ENCODE results near the gene UGT1A8. TPM values are rescaled to one million over a fixed set of nuclear protein-coding genes. Genes with fewer than 3 reads are reported as not detected.

Gene UGT1A8
- total and polyA plus RNA-seq, 2 of the 4 experiments (the other 2 are of a cell fraction) = not detected

DNA sequence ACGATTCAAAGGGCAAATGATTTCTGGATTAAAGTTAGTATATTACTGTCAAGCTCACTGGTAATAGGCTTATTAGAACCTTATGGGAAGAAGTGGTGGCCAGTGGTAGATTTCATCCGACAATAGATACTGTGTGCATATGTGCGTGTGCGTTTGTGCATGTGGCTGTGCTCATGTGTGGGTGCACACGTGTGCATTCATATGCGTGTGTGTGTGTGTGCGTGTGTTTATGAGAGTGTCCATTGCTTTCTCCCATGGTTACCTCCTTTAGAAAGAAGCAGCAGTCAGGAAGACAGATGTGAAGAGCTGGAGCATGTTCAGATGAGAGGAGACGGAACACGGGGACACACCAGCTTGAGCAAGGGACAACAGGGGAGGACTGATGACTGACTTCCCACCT is 151.8 kb downstream of the UGT1A8 start:
- Histone ChIP-seq H4K20me1 (ENCODE audit: insufficient read depth, low read length) (no peaks in the 10 kb centered on the region), H3K4me1 (ENCODE audit: control insufficient read depth, insufficient read depth, low read length) (peaks cover 6% of the 10 kb centered on the region), H4K5ac (ENCODE audit: low read depth, low read length) (no peak overlapping the region), H3K18ac (ENCODE audit: low read depth, low read length) (no peak overlapping the region), H3K9me1 (ENCODE audit: insufficient read depth, low read length) (0 out of 2 replicates have a peak, but pooled peaks cover 5% of the 10 kb centered on the region), H3K14ac (replicated peaks; ENCODE audit: low read depth, low read length) (no peak overlapping the region), H2AFZ (replicated peaks; ENCODE audit: low read length, poor library complexity) (no peak overlapping the region), H3K4ac (ENCODE audit: low read depth, low read length) (no peak overlapping the region), H3K23ac (ENCODE audit: low read depth, low read length) (no peak overlapping the region), H3K79me1 (ENCODE audit: low read depth in 1 of 2, low read length in 2 of 2) (no peaks in the 10 kb centered on the region), H3K4me3 (ENCODE audit: insufficient read depth, low read depth, low read length) (no peak overlapping the region), H2BK20ac (ENCODE audit: low read depth, low read length) (no peak overlapping the region), H2AK9ac (replicated peaks; ENCODE audit: low read depth, low read length, poor library complexity) (peak overlapping the region; percentile 66), H3K36me3 (ENCODE audit: control insufficient read depth, insufficient read depth, low read length) (no peaks in the 10 kb centered on the region), H3K9me3 (ENCODE audit: control insufficient read depth, insufficient read depth, low read length) (no peaks in the 10 kb centered on the region), H3K56ac (ENCODE audit: extremely low read depth, insufficient read depth, low read length) (no peak overlapping the region), H2BK120ac (ENCODE audit: low read depth, low read length) (no peak overlapping the region), H4K91ac (ENCODE audit: insufficient read depth, low read depth, low read length) (no peak overlapping the region), H3K9ac (ENCODE audit: low read depth, low read length) (no peak overlapping the region), H2BK15ac (ENCODE audit: low read depth, low read length) (no peak overlapping the region), H3K27me3 (ENCODE audit: control insufficient read depth, insufficient read depth, low read length) (no peaks in the 10 kb centered on the region), H2AK5ac (ENCODE audit: low read depth, low read length) (no peak overlapping the region), H3K27ac (ENCODE audit: insufficient read depth, low read length) (no peak overlapping the region), H3K4me2 (ENCODE audit: low read depth, low read length) (no peak overlapping the region), H2BK5ac (ENCODE audit: low read depth, low read length, poor library complexity, severe bottlenecking) (no peak overlapping the region), H4K8ac (ENCODE audit: low read depth in 2 of 2, low read length in 2 of 2) (no peak overlapping the region)
- ATAC-seq (ENCODE audit: low read depth) (no peak), DNase-seq (no peak)
- in situ Hi-C loops (cut with MboI; ENCODE audit: low sequenced_read_pairs) = no loop called here
- ChIA-PET POLR2A (ENCODE audit: unreplicated experiment) (no interaction called here), CTCF (no interaction called here)
- dilution Hi-C loops (cut with HindIII; ENCODE audit: low sequenced_read_pairs, unreplicated experiment) = no loop called here
- intact Hi-C loops (cut with micrococcal nuclease) = no loop called here
- no TSS peak for BruUV-seq (replicated peaks)
- WGBS, 2 experiments (ENCODE audit: extremely low coverage in 2 of 2, insufficient read length in 1 of 2) = 76% methylated on average over 6 of the region's 9 CpGs; no CpG with 5 or more reads in 1 of the 2 experiments
- no peak for TF ChIP-seq POLR2A (IDR thresholded peaks at IDR 0.05; ENCODE audit: low read depth, low read length)
- TF ChIP-seq, protein P1, sequence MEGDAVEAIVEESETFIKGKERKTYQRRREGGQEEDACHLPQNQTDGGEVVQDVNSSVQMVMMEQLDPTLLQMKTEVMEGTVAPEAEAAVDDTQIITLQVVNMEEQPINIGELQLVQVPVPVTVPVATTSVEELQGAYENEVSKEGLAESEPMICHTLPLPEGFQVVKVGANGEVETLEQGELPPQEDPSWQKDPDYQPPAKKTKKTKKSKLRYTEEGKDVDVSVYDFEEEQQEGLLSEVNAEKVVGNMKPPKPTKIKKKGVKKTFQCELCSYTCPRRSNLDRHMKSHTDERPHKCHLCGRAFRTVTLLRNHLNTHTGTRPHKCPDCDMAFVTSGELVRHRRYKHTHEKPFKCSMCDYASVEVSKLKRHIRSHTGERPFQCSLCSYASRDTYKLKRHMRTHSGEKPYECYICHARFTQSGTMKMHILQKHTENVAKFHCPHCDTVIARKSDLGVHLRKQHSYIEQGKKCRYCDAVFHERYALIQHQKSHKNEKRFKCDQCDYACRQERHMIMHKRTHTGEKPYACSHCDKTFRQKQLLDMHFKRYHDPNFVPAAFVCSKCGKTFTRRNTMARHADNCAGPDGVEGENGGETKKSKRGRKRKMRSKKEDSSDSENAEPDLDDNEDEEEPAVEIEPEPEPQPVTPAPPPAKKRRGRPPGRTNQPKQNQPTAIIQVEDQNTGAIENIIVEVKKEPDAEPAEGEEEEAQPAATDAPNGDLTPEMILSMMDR (conservative IDR thresholded peaks at IDR 0.05; ENCODE audit: low read depth, low read length) = no peak
- TF ChIP-seq FOS (IDR thresholded peaks at IDR 0.05; ENCODE audit: low read depth, low read length) = no peak
- no peak for TF ChIP-seq CHD1 (IDR thresholded peaks at IDR 0.05; ENCODE audit: low read depth, low read length)
- TF ChIP-seq RFX5 (IDR thresholded peaks at IDR 0.05; ENCODE audit: low read depth, low read length) = no peak
- TF ChIP-seq BHLHE40 (IDR thresholded peaks at IDR 0.05; ENCODE audit: low read depth, low read length) = no peak
- TF ChIP-seq NFE2L2 (IDR thresholded peaks at IDR 0.05; ENCODE audit: low read depth, low read length) = no peak
- TF ChIP-seq CEBPB (IDR thresholded peaks at IDR 0.05; ENCODE audit: low read depth, low read length) = no peak
- TF ChIP-seq MAFK (IDR thresholded peaks at IDR 0.05; ENCODE audit: low read depth, low read length) = no peak
- TF ChIP-seq RCOR1 (IDR thresholded peaks at IDR 0.05; ENCODE audit: insufficient replicate concordance, low read length) = no peak
- no peak for TF ChIP-seq SMC3 (IDR thresholded peaks at IDR 0.05; ENCODE audit: low read depth, low read length)
- no peak for TF ChIP-seq MAZ (IDR thresholded peaks at IDR 0.05; ENCODE audit: borderline replicate concordance, low read depth, low read length)
- no peak for TF ChIP-seq MXI1 (IDR thresholded peaks at IDR 0.05; ENCODE audit: borderline replicate concordance, low read depth, low read length)
- no peak for TF ChIP-seq ELK1 (IDR thresholded peaks at IDR 0.05; ENCODE audit: borderline replicate concordance, low read depth, low read length)

Measured in IMR-90 (cell line).